GM12892 (cell line): Measurements from ENCODE around the gene RASA2.

Experiments used
- POLR2A ChIP-seq: IDR thresholded peaks from 2 replicates; pipeline ENCODE4 v1.6.1; 2011; ENCODE audit warnings: low read depth, low read length, control low read depth
- TAF1 ChIP-seq: IDR thresholded peaks from 2 replicates; pipeline ENCODE4 v1.6.1; 2011; ENCODE audit warnings: low read depth, mild to moderate bottlenecking, control low read depth, low read length, borderline replicate concordance

- TF ChIP-seq POLR2A (no peak), TAF1 (no peak)
Measured at GRCh38 chr3:141457624-141458236, 29.1 kb upstream of the RASA2 start.
